HEK293 (cell line): ENCODE measurements around the gene HFM1.

Experiments
- FEZF1 ChIP-seq: fragments of 450-650 bp; formaldehyde crosslinking; IDR thresholded peaks from 2 replicates; pipeline ENCODE4 v1.5.1; 2016; ENCODE audit warnings: missing biosample characterization, missing genetic modification characterization
- IKZF3 ChIP-seq: fragments of 450-650 bp; IDR thresholded peaks from 2 replicates; pipeline ENCODE4 v1.5.0; 2018; ENCODE audit warnings: missing biosample characterization, mild to moderate bottlenecking, missing genetic modification characterization, moderate library complexity
- REPIN1 ChIP-seq: fragments of 450-650 bp; formaldehyde crosslinking; IDR thresholded peaks from 2 replicates; pipeline ENCODE4 v1.5.1; 2017; ENCODE audit warnings: missing biosample characterization, missing genetic modification characterization, low read depth
- WT1 ChIP-seq: fragments of 450-650 bp; formaldehyde crosslinking; IDR thresholded peaks from 2 replicates; pipeline ENCODE4 v1.5.1; 2016; ENCODE audit warnings: missing biosample characterization, missing genetic modification characterization
- ZFP41 ChIP-seq: fragments of 450-650 bp; formaldehyde crosslinking; IDR thresholded peaks from 2 replicates; pipeline ENCODE4 v1.5.1; 2016; ENCODE audit warnings: missing biosample characterization, missing genetic modification characterization, borderline replicate concordance
- ZIC2 ChIP-seq: fragments of 450-650 bp; formaldehyde crosslinking; IDR thresholded peaks from 2 replicates; pipeline ENCODE4 v1.5.1; 2016; ENCODE audit warnings: missing biosample characterization, missing genetic modification characterization
- ZNF114 ChIP-seq: fragments of 450-650 bp; formaldehyde crosslinking; IDR thresholded peaks from 2 replicates; pipeline ENCODE4 v1.5.0; 2017; ENCODE audit warnings: missing biosample characterization, missing genetic modification characterization
- ZNF2 ChIP-seq: fragments of 450-650 bp; formaldehyde crosslinking; IDR thresholded peaks from 2 replicates; pipeline ENCODE4 v1.5.1; 2016; ENCODE audit warnings: missing biosample characterization, missing genetic modification characterization
- ZNF221 ChIP-seq: fragments of 450-650 bp; formaldehyde crosslinking; IDR thresholded peaks from 2 replicates; pipeline ENCODE4 v1.5.1; 2017; ENCODE audit warnings: missing biosample characterization, missing genetic modification characterization, borderline replicate concordance
- ZNF239 ChIP-seq: fragments of 450-650 bp; formaldehyde crosslinking; IDR thresholded peaks from 2 replicates; pipeline ENCODE4 v1.5.1; 2016; ENCODE audit warnings: missing biosample characterization, missing genetic modification characterization
- ZNF324 ChIP-seq: fragments of 450-650 bp; formaldehyde crosslinking; IDR thresholded peaks from 2 replicates; pipeline ENCODE4 v1.5.1; 2016; ENCODE audit warnings: missing biosample characterization, missing genetic modification characterization
- ZNF335 ChIP-seq: fragments of 450-650 bp; formaldehyde crosslinking; conservative IDR thresholded peaks from 2 replicates; pipeline ENCODE4 v1.5.1; 2016; ENCODE audit warnings: missing biosample characterization, missing genetic modification characterization
- ZNF341 ChIP-seq: fragments of 450-650 bp; formaldehyde crosslinking; IDR thresholded peaks from 2 replicates; pipeline ENCODE4; 2016; ENCODE audit warnings: low read depth, missing biosample characterization, missing genetic modification characterization
- ZNF37A ChIP-seq: fragments of 450-650 bp; IDR thresholded peaks from 2 replicates; pipeline ENCODE4 v1.5.1; 2018; ENCODE audit warnings: missing biosample characterization, missing genetic modification characterization
- ZNF394 ChIP-seq: fragments of 450-650 bp; formaldehyde crosslinking; IDR thresholded peaks from 2 replicates; pipeline ENCODE4 v1.5.1; 2016; ENCODE audit warnings: missing biosample characterization, missing genetic modification characterization, mild to moderate bottlenecking, moderate library complexity, borderline replicate concordance
- ZNF426 ChIP-seq: fragments of 450-650 bp; formaldehyde crosslinking; IDR thresholded peaks from 2 replicates; pipeline ENCODE4 v1.5.1; 2017; ENCODE audit warnings: missing biosample characterization, missing genetic modification characterization, mild to moderate bottlenecking, inconsistent platforms, moderate library complexity
- ZNF548 ChIP-seq: fragments of 450-650 bp; formaldehyde crosslinking; IDR thresholded peaks from 2 replicates; pipeline ENCODE4 v1.5.1; 2016; ENCODE audit warnings: missing biosample characterization, missing genetic modification characterization
- ZNF776 ChIP-seq: fragments of 450-650 bp; formaldehyde crosslinking; IDR thresholded peaks from 2 replicates; pipeline ENCODE4 v1.5.0; 2017; ENCODE audit warnings: missing biosample characterization, missing genetic modification characterization, borderline replicate concordance
- ZNF777 ChIP-seq: fragments of 450-650 bp; formaldehyde crosslinking; IDR thresholded peaks from 2 replicates; pipeline ENCODE4 v1.5.1; 2017; ENCODE audit warnings: missing biosample characterization, missing genetic modification characterization, borderline replicate concordance
- TF ChIP-seq, protein P1 (sequence below): fragments of 450-650 bp; formaldehyde crosslinking; IDR thresholded peaks from 2 replicates; pipeline ENCODE4 v1.5.1; 2016; ENCODE audit warnings: missing biosample characterization, missing genetic modification characterization
- TF ChIP-seq, protein P2 (sequence below): fragments of 450-650 bp; formaldehyde crosslinking; IDR thresholded peaks from 2 replicates; pipeline ENCODE4 v1.5.1; 2016; ENCODE audit warnings: missing biosample characterization, missing genetic modification characterization
- TF ChIP-seq, protein P3 (sequence below): fragments of 450-650 bp; IDR thresholded peaks from 2 replicates; pipeline ENCODE4 v1.5.1; 2018; ENCODE audit warnings: missing biosample characterization, mild to moderate bottlenecking, missing genetic modification characterization
- TF ChIP-seq, protein P4 (sequence below): fragments of 450-650 bp; formaldehyde crosslinking; IDR thresholded peaks from 2 replicates; pipeline ENCODE4 v1.5.1; 2016; ENCODE audit warnings: missing biosample characterization, missing genetic modification characterization
- TF ChIP-seq, protein P5 (sequence below): fragments of 450-650 bp; formaldehyde crosslinking; IDR thresholded peaks from 2 replicates; pipeline ENCODE4 v1.5.0; 2017; ENCODE audit warnings: missing biosample characterization, missing genetic modification characterization, borderline replicate concordance
- TF ChIP-seq, protein P6 (sequence below): fragments of 450-650 bp; formaldehyde crosslinking; IDR thresholded peaks from 2 replicates; pipeline ENCODE4 v1.5.1; 2016; ENCODE audit warnings: missing biosample characterization, missing genetic modification characterization
- TF ChIP-seq, protein P7 (sequence below): fragments of 450-650 bp; formaldehyde crosslinking; IDR thresholded peaks from 2 replicates; pipeline ENCODE4 v1.5.1; 2016; ENCODE audit warnings: missing biosample characterization, missing genetic modification characterization

The HFM1 gene

DNA sequence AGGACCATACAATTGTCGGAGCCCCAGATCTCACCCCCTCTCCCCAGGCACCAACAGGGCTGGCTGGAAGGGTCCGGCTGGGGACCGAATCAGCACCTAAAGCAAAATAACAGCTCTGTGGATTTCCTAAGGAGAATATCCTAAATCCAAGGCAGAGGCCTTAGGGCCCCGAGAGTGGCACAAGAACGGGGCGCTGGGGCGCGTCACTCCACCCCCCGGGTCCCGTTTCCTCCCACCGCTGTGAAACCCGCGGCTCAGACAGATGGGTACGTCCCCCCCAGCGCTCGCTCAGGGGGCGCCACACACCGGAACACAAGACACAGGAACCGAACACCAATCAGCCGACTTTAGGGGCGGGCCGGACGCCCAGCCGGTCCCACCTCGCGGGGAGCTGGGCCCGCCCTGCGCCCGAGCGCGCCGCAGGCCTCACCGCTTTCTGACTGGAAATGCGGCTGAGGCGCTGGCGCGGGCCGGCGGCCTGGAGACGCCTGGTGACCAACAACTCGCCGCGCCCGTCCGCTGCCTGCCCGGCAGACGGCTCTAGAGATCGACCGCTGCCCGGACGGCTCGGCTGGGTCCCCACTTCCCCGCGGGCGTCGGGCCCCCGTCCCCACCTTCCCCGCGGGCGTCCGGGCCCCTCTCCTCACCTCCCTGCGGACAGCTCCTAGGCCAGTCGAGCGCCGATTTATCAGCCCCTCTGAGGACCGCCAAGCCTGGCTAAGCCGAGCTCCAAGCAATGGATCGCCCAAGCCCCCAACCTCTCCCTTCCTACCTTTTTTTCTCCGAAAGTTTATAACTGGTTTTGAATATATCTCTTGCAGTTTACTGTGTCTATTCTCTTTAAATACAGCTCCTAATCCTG lies at the start of gene HFM1 (continued):
- TF ChIP-seq, protein P1, sequence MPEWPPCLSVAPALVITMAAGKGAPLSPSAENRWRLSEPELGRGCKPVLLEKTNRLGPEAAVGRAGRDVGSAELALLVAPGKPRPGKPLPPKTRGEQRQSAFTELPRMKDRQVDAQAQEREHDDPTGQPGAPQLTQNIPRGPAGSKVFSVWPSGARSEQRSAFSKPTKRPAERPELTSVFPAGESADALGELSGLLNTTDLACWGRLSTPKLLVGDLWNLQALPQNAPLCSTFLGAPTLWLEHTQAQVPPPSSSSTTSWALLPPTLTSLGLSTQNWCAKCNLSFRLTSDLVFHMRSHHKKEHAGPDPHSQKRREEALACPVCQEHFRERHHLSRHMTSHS (tag by site-specific recombination): no peak
- no peak for TF ChIP-seq WT1 (tag by site-specific recombination)
- TF ChIP-seq ZNF426 (tag by site-specific recombination): no peak
- no peak for TF ChIP-seq ZNF37A (tag by site-specific recombination)
- TF ChIP-seq, protein P2, sequence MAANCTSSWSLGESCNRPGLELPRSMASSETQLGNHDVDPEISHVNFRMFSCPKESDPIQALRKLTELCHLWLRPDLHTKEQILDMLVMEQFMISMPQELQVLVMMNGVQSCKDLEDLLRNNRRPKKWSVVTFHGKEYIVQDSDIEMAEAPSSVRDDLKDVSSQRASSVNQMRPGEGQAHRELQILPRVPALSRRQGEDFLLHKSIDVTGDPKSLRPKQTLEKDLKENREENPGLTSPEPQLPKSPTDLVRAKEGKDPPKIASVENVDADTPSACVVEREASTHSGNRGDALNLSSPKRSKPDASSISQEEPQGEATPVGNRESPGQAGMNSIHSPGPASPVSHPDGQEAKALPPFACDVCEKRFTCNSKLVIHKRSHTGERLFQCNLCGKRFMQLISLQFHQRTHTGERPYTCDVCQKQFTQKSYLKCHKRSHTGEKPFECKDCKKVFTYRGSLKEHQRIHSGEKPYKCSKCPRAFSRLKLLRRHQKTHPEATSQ (tag by site-specific recombination): peak; percentile 72; the same call in 1 of the 2 replicates
- TF ChIP-seq ZNF221 (tag by site-specific recombination): no peak
- 0 out of 2 replicates have a peak, but pooled peaks have one; percentile 63 for TF ChIP-seq ZNF239 (tag by site-specific recombination)
- peak; percentile 69; the same call in 1 of the 2 replicates for TF ChIP-seq ZNF2 (tag by site-specific recombination)
- TF ChIP-seq ZNF777 (tag by site-specific recombination): 0 out of 2 replicates have a peak, but pooled peaks have one; percentile 33
- TF ChIP-seq, protein P3, sequence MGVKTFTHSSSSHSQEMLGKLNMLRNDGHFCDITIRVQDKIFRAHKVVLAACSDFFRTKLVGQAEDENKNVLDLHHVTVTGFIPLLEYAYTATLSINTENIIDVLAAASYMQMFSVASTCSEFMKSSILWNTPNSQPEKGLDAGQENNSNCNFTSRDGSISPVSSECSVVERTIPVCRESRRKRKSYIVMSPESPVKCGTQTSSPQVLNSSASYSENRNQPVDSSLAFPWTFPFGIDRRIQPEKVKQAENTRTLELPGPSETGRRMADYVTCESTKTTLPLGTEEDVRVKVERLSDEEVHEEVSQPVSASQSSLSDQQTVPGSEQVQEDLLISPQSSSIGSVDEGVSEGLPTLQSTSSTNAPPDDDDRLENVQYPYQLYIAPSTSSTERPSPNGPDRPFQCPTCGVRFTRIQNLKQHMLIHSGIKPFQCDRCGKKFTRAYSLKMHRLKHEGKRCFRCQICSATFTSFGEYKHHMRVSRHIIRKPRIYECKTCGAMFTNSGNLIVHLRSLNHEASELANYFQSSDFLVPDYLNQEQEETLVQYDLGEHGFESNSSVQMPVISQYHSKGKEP (tag by site-specific recombination): peak; percentile 38; the same call in 1 of the 2 replicates
- TF ChIP-seq, protein P4, sequence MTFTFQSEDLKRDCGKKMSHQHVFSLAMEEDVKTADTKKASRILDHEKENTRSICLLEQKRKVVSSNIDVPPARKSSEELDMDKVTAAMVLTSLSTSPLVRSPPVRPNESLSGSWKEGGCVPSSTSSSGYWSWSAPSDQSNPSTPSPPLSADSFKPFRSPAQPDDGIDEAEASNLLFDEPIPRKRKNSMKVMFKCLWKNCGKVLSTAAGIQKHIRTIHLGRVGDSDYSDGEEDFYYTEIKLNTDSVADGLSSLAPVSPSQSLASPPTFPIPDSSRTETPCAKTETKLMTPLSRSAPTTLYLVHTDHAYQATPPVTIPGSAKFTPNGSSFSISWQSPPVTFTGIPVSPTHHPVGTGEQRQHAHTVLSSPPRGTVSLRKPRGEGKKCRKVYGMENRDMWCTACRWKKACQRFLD (tag by site-specific recombination): no peak
- peak; percentile 51; the same call in 1 of the 2 replicates for TF ChIP-seq REPIN1 (tag by site-specific recombination)
- peak; percentile 94 for TF ChIP-seq ZNF341 (tag by site-specific recombination)
- peak; percentile 46; the same call in 1 of the 2 replicates for TF ChIP-seq IKZF3
- TF ChIP-seq ZNF324 (tag by site-specific recombination): peak; percentile 34; the same call in 1 of the 2 replicates
- no peak for TF ChIP-seq FEZF1 (tag by site-specific recombination)
- TF ChIP-seq, protein P5, sequence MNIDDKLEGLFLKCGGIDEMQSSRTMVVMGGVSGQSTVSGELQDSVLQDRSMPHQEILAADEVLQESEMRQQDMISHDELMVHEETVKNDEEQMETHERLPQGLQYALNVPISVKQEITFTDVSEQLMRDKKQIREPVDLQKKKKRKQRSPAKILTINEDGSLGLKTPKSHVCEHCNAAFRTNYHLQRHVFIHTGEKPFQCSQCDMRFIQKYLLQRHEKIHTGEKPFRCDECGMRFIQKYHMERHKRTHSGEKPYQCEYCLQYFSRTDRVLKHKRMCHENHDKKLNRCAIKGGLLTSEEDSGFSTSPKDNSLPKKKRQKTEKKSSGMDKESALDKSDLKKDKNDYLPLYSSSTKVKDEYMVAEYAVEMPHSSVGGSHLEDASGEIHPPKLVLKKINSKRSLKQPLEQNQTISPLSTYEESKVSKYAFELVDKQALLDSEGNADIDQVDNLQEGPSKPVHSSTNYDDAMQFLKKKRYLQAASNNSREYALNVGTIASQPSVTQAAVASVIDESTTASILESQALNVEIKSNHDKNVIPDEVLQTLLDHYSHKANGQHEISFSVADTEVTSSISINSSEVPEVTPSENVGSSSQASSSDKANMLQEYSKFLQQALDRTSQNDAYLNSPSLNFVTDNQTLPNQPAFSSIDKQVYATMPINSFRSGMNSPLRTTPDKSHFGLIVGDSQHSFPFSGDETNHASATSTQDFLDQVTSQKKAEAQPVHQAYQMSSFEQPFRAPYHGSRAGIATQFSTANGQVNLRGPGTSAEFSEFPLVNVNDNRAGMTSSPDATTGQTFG: no peak
- no peak for TF ChIP-seq ZNF776
- TF ChIP-seq, protein P6, sequence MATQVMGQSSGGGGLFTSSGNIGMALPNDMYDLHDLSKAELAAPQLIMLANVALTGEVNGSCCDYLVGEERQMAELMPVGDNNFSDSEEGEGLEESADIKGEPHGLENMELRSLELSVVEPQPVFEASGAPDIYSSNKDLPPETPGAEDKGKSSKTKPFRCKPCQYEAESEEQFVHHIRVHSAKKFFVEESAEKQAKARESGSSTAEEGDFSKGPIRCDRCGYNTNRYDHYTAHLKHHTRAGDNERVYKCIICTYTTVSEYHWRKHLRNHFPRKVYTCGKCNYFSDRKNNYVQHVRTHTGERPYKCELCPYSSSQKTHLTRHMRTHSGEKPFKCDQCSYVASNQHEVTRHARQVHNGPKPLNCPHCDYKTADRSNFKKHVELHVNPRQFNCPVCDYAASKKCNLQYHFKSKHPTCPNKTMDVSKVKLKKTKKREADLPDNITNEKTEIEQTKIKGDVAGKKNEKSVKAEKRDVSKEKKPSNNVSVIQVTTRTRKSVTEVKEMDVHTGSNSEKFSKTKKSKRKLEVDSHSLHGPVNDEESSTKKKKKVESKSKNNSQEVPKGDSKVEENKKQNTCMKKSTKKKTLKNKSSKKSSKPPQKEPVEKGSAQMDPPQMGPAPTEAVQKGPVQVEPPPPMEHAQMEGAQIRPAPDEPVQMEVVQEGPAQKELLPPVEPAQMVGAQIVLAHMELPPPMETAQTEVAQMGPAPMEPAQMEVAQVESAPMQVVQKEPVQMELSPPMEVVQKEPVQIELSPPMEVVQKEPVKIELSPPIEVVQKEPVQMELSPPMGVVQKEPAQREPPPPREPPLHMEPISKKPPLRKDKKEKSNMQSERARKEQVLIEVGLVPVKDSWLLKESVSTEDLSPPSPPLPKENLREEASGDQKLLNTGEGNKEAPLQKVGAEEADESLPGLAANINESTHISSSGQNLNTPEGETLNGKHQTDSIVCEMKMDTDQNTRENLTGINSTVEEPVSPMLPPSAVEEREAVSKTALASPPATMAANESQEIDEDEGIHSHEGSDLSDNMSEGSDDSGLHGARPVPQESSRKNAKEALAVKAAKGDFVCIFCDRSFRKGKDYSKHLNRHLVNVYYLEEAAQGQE: peak; percentile 98
- TF ChIP-seq ZNF394 (tag by site-specific recombination): peak; percentile 52
- TF ChIP-seq ZNF335 (tag by site-specific recombination): peak; percentile 87
- no peak for TF ChIP-seq ZNF114 (tag by site-specific recombination)
- TF ChIP-seq, protein P7, sequence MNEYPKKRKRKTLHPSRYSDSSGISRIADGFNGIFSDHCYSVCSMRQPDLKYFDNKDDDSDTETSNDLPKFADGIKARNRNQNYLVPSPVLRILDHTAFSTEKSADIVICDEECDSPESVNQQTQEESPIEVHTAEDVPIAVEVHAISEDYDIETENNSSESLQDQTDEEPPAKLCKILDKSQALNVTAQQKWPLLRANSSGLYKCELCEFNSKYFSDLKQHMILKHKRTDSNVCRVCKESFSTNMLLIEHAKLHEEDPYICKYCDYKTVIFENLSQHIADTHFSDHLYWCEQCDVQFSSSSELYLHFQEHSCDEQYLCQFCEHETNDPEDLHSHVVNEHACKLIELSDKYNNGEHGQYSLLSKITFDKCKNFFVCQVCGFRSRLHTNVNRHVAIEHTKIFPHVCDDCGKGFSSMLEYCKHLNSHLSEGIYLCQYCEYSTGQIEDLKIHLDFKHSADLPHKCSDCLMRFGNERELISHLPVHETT (tag by site-specific recombination): no peak
- no peak for TF ChIP-seq ZNF548 (tag by site-specific recombination)
- TF ChIP-seq ZFP41 (tag by site-specific recombination): no peak
- peak; percentile 94 for TF ChIP-seq ZIC2
